ENCODE measurements around the gene DACT3.

- TF ChIP-seq POLR2A (IDR thresholded peaks at IDR 0.05) = no peak
- no peak for TF ChIP-seq CTCF (IDR thresholded peaks at IDR 0.05)
These were observed 35.3 kb downstream of the DACT3 start for GRCh38 chr19:46625731-46626130.

Data from lower leg skin (tissue), 3 donors.